ENCODE data around the gene CCT7.
A peak's percentile ranks its signal among the peaks of the same experiment; 100 is the strongest.

CCT7 gene

DNA sequence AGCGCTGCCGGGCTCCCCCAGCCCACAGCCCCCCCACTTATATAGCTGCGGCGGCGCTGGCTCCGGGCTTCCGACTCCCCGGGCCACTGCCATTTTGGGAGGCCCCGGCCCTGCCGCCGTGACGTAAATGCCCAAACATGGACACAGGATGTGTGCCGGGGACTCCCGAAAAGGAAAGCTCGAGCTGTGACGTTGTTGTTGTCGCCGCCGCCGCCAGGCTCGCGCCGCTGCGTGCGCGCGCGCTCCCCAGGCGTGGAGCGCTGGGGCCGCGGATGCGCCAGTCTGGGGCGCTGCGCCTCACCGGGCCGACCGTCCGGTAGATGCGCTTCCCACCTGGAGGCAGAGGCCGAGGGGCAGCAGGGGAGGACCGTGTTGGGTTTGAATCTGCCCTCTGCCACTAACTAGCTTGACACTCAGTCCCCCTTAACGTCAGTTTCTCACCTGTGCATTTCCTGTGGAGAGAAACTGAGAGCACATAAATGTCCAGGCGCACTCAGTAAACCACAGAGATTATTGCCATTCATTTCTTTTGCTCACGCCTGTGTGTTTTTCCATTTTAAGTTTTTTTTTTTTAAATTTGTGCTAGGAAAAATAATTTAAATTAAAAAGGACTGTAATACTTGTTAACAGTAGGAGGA is 59.5 kb downstream of the CCT7 start, which contains the start of gene EGR4:
EGR4 (minus strand) TSS at position 15 of the 638 bp plus-strand sequence. CDS start 231 bp downstream, outside the sequence.
- peak; percentile 87 for DNase-seq (ENCODE audit: low spot score)

DNA sequence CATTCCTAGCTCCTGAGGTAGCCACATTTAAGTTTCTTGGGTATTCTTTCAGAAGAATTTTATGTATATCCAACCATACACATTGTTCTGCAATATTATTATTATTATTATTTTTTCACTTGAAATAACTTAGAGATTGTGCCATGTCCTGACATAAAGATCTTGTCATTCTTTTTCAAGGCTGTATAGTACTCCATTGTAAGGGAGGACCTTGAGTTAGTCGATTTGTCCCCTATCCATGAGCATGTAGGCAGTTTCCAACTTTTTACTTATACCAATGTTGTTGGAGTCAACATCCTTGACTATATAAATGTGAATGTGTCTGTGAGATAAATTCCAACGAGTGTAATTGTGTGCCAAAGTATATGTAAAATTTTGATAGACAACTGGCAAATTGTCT is 60.1 kb downstream of the CCT7 start:
- no peak for DNase-seq (ENCODE audit: low spot score)

DNA sequence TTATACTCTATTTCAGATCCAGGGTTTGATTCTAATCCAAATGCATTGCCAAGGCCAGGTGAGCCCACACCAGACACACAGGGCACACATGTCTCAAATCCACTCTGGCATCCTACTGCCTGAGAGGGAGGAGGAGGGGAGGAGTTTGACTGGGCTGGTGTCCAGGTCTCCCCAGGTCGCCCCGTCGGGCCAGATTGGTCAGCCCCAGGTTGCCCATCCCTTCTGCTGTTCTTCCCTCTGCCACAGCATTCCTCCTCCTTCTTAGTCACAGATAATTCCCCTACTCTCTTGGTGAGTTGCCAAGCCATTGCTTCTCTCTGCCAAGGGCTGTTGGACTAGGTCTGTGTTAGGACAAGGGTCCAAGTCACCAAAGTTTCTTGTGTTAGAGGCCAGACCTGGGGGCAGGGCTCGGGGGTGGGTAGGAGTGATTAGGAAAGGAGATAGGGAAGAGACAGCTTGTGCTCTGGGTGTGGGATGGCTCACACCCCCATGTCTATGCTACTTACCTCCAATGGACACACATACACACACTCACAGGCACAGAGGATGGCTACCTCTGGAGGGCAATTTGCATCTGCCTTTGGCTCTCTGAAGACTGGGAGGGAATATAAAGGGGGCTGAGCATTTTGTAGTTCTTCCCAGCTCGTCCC is 61.8 kb downstream of the CCT7 start:
- DNase-seq (ENCODE audit: low spot score) = no peak

- no peak for DNase-seq (ENCODE audit: low spot score)
Observed at GRCh38 chr2:73297151-73297559, 63.0 kb downstream of the CCT7 start.

- DNase-seq (ENCODE audit: low spot score) = no peak
Observed at GRCh38 chr2:73297586-73297985, 63.5 kb downstream of the CCT7 start.

- no peak for DNase-seq (ENCODE audit: low spot score)
Observed at GRCh38 chr2:73300926-73301325, 66.8 kb downstream of the CCT7 start.

GRCh38 chr2:73301636-73302035 is 67.5 kb downstream of the CCT7 start:
- DNase-seq (ENCODE audit: low spot score) = no peak
